HL-60 (cell line): ENCODE data around the gene GC.

Experiments
- DNase-seq, 2 experiments: peaks; one replicate each; pipeline ENCODE4 v3.0.0-alpha.2; 2010 to 2020; ENCODE audit warnings: low read depth in 1 of 2, low spot score in 1 of 2
- H3K27ac ChIP-seq: fragments of 250-450 bp; sonication (Bioruptor Pico); replicated peaks from 2 replicates; pipeline ENCODE4 v1.5.1; 2020; ENCODE audit warnings: mild to moderate bottlenecking, moderate library complexity
- H3K27me3 ChIP-seq: fragments of 250-450 bp; sonication (Bioruptor Pico); 2 replicates; pipeline ENCODE4 v1.5.1; 2021; ENCODE audit warnings: mild to moderate bottlenecking, moderate library complexity; ENCODE audit not compliant: insufficient read depth, poor library complexity, severe bottlenecking
- H3K4me3 ChIP-seq: replicated peaks from 2 replicates; pipeline ENCODE4 v1.5.1; 2011; ENCODE audit warnings: mild to moderate bottlenecking, control low read depth, low read length; ENCODE audit not compliant: insufficient read depth
- GABPA ChIP-seq: IDR thresholded peaks from 2 replicates; pipeline ENCODE4 v1.6.1; 2012; ENCODE audit warnings: low read depth
- POLR2AphosphoS5 ChIP-seq: IDR thresholded peaks from 2 replicates; pipeline ENCODE4 v1.6.1; 2012; ENCODE audit warnings: low read depth
- SPI1 ChIP-seq: IDR thresholded peaks from 2 replicates; pipeline ENCODE4 v1.6.1; 2012; ENCODE audit warnings: low read depth, mild to moderate bottlenecking, borderline replicate concordance
- long read RNA-seq: library from polyadenylated mRNA; unstranded; transcript quantifications from one replicate; pipeline ENCODE4 v2.0.0, GENCODE V29; 2020
- TF ChIP-seq, protein P1 (sequence below): IDR thresholded peaks from 2 replicates; pipeline ENCODE4 v1.6.1; 2012; ENCODE audit warnings: low read depth; ENCODE audit not compliant: insufficient replicate concordance
- TF ChIP-seq, protein P2 (sequence below): IDR thresholded peaks from one replicate; pipeline ENCODE4 v1.5.1; 2011; ENCODE audit warnings: low read length, control low read depth, inconsistent platforms; ENCODE audit not compliant: insufficient read depth

The GC gene, protein sequence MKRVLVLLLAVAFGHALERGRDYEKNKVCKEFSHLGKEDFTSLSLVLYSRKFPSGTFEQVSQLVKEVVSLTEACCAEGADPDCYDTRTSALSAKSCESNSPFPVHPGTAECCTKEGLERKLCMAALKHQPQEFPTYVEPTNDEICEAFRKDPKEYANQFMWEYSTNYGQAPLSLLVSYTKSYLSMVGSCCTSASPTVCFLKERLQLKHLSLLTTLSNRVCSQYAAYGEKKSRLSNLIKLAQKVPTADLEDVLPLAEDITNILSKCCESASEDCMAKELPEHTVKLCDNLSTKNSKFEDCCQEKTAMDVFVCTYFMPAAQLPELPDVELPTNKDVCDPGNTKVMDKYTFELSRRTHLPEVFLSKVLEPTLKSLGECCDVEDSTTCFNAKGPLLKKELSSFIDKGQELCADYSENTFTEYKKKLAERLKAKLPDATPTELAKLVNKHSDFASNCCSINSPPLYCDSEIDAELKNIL
- long read RNA-seq = 0 reads

DNA sequence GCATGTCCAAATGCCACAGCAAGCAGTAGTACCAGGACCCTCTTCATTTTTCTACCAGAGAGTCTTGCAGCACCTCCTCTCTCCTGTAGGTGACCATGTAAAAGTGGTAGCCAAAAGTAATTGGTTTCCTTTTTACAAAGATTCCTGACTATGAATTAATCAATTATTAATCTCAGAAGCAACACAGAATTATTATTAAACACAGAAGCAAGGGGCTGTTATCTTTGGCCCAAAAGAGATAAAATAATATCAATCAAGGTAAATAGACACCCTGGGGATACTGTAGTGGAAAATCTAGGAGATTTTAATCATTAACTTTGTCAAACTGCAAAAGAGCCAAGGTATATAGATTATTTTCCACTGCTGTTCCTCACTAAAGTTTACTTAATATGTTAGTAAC lies at the start of gene GC:
Gene GC, minus strand, starts transcription at position 108 of the 400 bp plus-strand sequence. Its CDS starts 61 bp downstream, at position 47.
- no peak for DNase-seq
- Histone ChIP-seq H3K4me3 (no peak within 1 kb of the TSS), H3K27me3 (no peaks in the 10 kb centered on the region), H3K27ac (no peak within 1 kb of the TSS)
- TF ChIP-seq POLR2AphosphoS5 = no peak
- no peak for TF ChIP-seq GABPA
- TF ChIP-seq, protein P1, sequence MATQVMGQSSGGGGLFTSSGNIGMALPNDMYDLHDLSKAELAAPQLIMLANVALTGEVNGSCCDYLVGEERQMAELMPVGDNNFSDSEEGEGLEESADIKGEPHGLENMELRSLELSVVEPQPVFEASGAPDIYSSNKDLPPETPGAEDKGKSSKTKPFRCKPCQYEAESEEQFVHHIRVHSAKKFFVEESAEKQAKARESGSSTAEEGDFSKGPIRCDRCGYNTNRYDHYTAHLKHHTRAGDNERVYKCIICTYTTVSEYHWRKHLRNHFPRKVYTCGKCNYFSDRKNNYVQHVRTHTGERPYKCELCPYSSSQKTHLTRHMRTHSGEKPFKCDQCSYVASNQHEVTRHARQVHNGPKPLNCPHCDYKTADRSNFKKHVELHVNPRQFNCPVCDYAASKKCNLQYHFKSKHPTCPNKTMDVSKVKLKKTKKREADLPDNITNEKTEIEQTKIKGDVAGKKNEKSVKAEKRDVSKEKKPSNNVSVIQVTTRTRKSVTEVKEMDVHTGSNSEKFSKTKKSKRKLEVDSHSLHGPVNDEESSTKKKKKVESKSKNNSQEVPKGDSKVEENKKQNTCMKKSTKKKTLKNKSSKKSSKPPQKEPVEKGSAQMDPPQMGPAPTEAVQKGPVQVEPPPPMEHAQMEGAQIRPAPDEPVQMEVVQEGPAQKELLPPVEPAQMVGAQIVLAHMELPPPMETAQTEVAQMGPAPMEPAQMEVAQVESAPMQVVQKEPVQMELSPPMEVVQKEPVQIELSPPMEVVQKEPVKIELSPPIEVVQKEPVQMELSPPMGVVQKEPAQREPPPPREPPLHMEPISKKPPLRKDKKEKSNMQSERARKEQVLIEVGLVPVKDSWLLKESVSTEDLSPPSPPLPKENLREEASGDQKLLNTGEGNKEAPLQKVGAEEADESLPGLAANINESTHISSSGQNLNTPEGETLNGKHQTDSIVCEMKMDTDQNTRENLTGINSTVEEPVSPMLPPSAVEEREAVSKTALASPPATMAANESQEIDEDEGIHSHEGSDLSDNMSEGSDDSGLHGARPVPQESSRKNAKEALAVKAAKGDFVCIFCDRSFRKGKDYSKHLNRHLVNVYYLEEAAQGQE = no peak
- no peak for TF ChIP-seq SPI1
- TF ChIP-seq, protein P2, sequence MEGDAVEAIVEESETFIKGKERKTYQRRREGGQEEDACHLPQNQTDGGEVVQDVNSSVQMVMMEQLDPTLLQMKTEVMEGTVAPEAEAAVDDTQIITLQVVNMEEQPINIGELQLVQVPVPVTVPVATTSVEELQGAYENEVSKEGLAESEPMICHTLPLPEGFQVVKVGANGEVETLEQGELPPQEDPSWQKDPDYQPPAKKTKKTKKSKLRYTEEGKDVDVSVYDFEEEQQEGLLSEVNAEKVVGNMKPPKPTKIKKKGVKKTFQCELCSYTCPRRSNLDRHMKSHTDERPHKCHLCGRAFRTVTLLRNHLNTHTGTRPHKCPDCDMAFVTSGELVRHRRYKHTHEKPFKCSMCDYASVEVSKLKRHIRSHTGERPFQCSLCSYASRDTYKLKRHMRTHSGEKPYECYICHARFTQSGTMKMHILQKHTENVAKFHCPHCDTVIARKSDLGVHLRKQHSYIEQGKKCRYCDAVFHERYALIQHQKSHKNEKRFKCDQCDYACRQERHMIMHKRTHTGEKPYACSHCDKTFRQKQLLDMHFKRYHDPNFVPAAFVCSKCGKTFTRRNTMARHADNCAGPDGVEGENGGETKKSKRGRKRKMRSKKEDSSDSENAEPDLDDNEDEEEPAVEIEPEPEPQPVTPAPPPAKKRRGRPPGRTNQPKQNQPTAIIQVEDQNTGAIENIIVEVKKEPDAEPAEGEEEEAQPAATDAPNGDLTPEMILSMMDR = no peak

DNA sequence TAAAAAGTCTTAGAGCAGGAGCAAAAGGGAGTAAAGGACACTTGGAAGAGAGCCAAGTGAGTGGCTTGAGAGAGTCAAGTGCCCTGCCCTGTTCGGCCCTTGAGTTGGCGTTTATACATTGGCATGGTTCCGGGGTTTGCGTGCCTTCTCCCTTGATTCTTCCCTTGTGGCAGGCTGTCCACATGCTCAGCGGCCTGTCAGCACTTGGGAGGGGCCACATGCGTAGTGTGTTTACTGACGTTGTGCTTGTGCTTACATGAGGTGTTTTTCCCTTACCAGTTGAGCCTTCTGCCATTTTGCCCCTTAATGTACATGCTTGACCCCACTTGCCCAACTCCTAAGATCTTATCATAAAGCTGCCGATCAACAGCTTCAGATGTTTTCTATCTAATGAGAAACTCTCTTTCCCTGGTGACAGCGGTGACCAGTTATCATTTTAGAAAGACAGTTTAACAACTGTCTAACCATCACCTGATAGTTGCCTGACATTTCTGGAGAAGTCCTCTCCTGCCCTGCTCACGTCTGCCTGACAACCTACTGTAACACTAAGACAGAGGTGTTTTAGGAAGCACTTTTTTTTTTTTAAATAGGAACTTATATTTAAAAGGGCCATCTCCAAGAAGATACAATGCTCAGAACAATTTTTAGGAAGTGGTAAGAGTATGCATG lies 49.5 kb upstream of the GC start:
- DNase-seq = no peak
- Histone ChIP-seq H3K27me3 (no peaks in the 10 kb centered on the region), H3K27ac (no peak overlapping the region), H3K4me3 (no peak overlapping the region)
- TF ChIP-seq, protein P1 = no peak
- TF ChIP-seq, protein P2 = no peak
- TF ChIP-seq SPI1 (no peak), POLR2AphosphoS5 (no peak), GABPA (no peak)

DNA sequence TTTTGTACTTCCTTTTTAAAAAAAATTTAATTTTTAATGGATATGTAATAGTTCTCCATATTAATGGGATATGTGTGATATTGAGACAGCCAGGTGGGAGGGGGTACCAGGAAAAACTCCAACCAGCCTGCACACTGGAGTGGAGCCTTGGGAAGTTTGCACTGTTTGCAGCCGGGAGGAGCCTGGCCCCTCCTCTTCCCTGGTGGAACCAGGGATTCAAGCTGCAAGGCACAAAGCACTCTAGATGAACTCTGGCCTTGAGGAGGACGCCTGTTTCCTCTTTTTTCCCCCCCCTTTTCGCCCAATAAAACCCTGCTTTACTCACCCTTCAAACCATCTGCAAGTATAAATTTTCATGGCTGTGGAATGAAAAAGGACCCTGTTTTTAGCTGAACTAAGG lies 48.2 kb upstream of the GC start:
- TF ChIP-seq, protein P1 = no peak
- TF ChIP-seq POLR2AphosphoS5 (no peak), SPI1 (no peak), GABPA (no peak)
- TF ChIP-seq, protein P2 = no peak
- no peak overlapping the region for H3K4me3 ChIP-seq
- DNase-seq = no peak
- no peaks in the 10 kb centered on the region for H3K27me3 ChIP-seq
- no peak overlapping the region for H3K27ac ChIP-seq
